ENCODE measurements around the gene CD28. TPM values are rescaled to one million over a fixed set of nuclear protein-coding genes. Genes with fewer than 3 reads are reported as not detected.

The CD28 gene
- total RNA-seq, 2 donors from 2014 or later: not detected

- WGBS, 2 experiments (ENCODE audit: insufficient coverage in 1 of 2, insufficient read length in 1 of 2): 93% methylated on average over 1 of the region's 1 CpG; no CpG with 5 or more reads in 1 of the 2 experiments
- no peak overlapping the region for H3K27ac Mint-ChIP-seq
- Histone ChIP-seq H3K4me1 (ENCODE audit: control insufficient read depth, insufficient read depth, low read length) (no peaks in the 10 kb centered on the region), H3K4me3 (ENCODE audit: low read length) (no peak overlapping the region), H3K27ac (ENCODE audit: low read depth, low read length) (no peak overlapping the region), H3K9ac (ENCODE audit: extremely low read depth, low read length, poor library complexity, severe bottlenecking) (no peak overlapping the region), H3K9me3 (ENCODE audit: control insufficient read depth, low read length) (peaks cover 14% of the 10 kb centered on the region), H3K36me3 (ENCODE audit: control insufficient read depth, insufficient read depth, low read length) (no peaks in the 10 kb centered on the region), H3K27me3 (ENCODE audit: control insufficient read depth, insufficient read depth, low read length, poor library complexity, severe bottlenecking) (no peaks in the 10 kb centered on the region)
- no peaks in the 10 kb centered on the region for H3K27me3 Mint-ChIP-seq (ENCODE audit: insufficient read depth)
- no peak for DNase-seq
- no peak overlapping the region for H3K4me3 Mint-ChIP-seq
- H3K4me1 Mint-ChIP-seq: peaks cover 8% of the 10 kb centered on the region
- H3K9me3 Mint-ChIP-seq: peaks cover 18% of the 10 kb centered on the region
- no peak for TF ChIP-seq CTCF (conservative IDR thresholded peaks at IDR 0.05)
- H3K36me3 Mint-ChIP-seq (ENCODE audit: low read depth): no peaks in the 10 kb centered on the region
Observed at GRCh38 chr2:203756161-203756560, 49.7 kb downstream of the CD28 start.

- Mint-ChIP-seq H3K27me3 (ENCODE audit: insufficient read depth) (no peaks in the 10 kb centered on the region), H3K4me1 (peaks cover 8% of the 10 kb centered on the region), H3K4me3 (no peak overlapping the region), H3K36me3 (ENCODE audit: low read depth) (no peaks in the 10 kb centered on the region), H3K9me3 (peaks cover 18% of the 10 kb centered on the region), H3K27ac (no peak overlapping the region)
- peaks cover 14% of the 10 kb centered on the region for H3K9me3 ChIP-seq (ENCODE audit: control insufficient read depth, low read length)
- no peaks in the 10 kb centered on the region for H3K4me1 ChIP-seq (ENCODE audit: control insufficient read depth, insufficient read depth, low read length)
- no peak overlapping the region for H3K27ac ChIP-seq (ENCODE audit: low read depth, low read length)
- H3K9ac ChIP-seq (ENCODE audit: extremely low read depth, low read length, poor library complexity, severe bottlenecking): no peak overlapping the region
- no peak for TF ChIP-seq CTCF (conservative IDR thresholded peaks at IDR 0.05)
- WGBS, 2 experiments (ENCODE audit: insufficient coverage in 1 of 2, insufficient read length in 1 of 2): 64 to 70% methylated on average over 2 to 4 of the region's 4 CpGs
- no peaks in the 10 kb centered on the region for H3K36me3 ChIP-seq (ENCODE audit: control insufficient read depth, insufficient read depth, low read length)
- no peak for DNase-seq
- no peaks in the 10 kb centered on the region for H3K27me3 ChIP-seq (ENCODE audit: control insufficient read depth, insufficient read depth, low read length, poor library complexity, severe bottlenecking)
- H3K4me3 ChIP-seq (ENCODE audit: low read length): no peak overlapping the region
Observed at GRCh38 chr2:203758841-203759689, 52.6 kb downstream of the CD28 start.

GRCh38 chr2:203759690-203760365 is 53.4 kb downstream of the CD28 start:
- Mint-ChIP-seq H3K36me3 (ENCODE audit: low read depth) (no peaks in the 10 kb centered on the region), H3K27ac (no peak overlapping the region), H3K27me3 (ENCODE audit: insufficient read depth) (no peaks in the 10 kb centered on the region), H3K4me1 (peaks cover 8% of the 10 kb centered on the region), H3K4me3 (no peak overlapping the region), H3K9me3 (peaks cover 18% of the 10 kb centered on the region)
- peaks cover 14% of the 10 kb centered on the region for H3K9me3 ChIP-seq (ENCODE audit: control insufficient read depth, low read length)
- 89 to 94% methylated on average over 2 to 4 of the region's 4 CpGs for WGBS, 2 experiments (ENCODE audit: insufficient coverage in 1 of 2, insufficient read length in 1 of 2)
- no peak overlapping the region for H3K4me3 ChIP-seq (ENCODE audit: low read length)
- H3K27ac ChIP-seq (ENCODE audit: low read depth, low read length): no peak overlapping the region
- H3K36me3 ChIP-seq (ENCODE audit: control insufficient read depth, insufficient read depth, low read length): no peaks in the 10 kb centered on the region
- no peak for TF ChIP-seq CTCF (conservative IDR thresholded peaks at IDR 0.05)
- H3K9ac ChIP-seq (ENCODE audit: extremely low read depth, low read length, poor library complexity, severe bottlenecking): no peak overlapping the region
- H3K27me3 ChIP-seq (ENCODE audit: control insufficient read depth, insufficient read depth, low read length, poor library complexity, severe bottlenecking): no peaks in the 10 kb centered on the region
- no peaks in the 10 kb centered on the region for H3K4me1 ChIP-seq (ENCODE audit: control insufficient read depth, insufficient read depth, low read length)
- DNase-seq: no peak

All from endodermal cell (in vitro differentiated cells).